Smooth muscle cell (in vitro differentiated cells): ENCODE results near the gene CELF2. TPM values are rescaled to one million over a fixed set of nuclear protein-coding genes. Genes with fewer than 3 reads are reported as not detected.
A peak's percentile ranks its signal among the peaks of the same experiment; 100 is the strongest.

Experiments
- DNase-seq: peaks from one replicate; lab custom pipeline; 2025; ENCODE audit not compliant: unreplicated experiment; lab: John Stamatoyannopoulos, UW
- H2AFZ ChIP-seq: fragments of 200-600 bp; sonication (generic); 2 replicates; pipeline ENCODE4 v1.6.0; 2016; ENCODE audit warnings: antibody characterized with exemption, low read depth, mild to moderate bottlenecking
- H3F3A ChIP-seq: fragments of 200-600 bp; sonication (generic); 2 replicates; pipeline ENCODE4 v1.6.0; 2017; ENCODE audit warnings: antibody characterized with exemption, low read depth
- H3K27ac ChIP-seq: fragments of 200-600 bp; sonication (generic); 2 replicates; pipeline ENCODE4 v1.5.1; 2016; ENCODE audit warnings: low read depth, mild to moderate bottlenecking
- H3K27me3 ChIP-seq: fragments of 200-600 bp; sonication (generic); 2 replicates; pipeline ENCODE4 v1.6.1; 2016; ENCODE audit warnings: low read depth, mild to moderate bottlenecking
- H3K36me3 ChIP-seq: fragments of 200-600 bp; sonication (generic); 2 replicates; pipeline ENCODE4 v1.5.1; 2016; ENCODE audit warnings: low read depth
- H3K4me1 ChIP-seq: fragments of 200-600 bp; sonication (generic); 2 replicates; pipeline ENCODE4 v1.5.1; 2016; ENCODE audit warnings: low read depth
- H3K4me2 ChIP-seq: fragments of 200-600 bp; sonication (generic); 2 replicates; pipeline ENCODE4 v1.6.0; 2016; ENCODE audit warnings: mild to moderate bottlenecking
- H3K4me3 ChIP-seq: fragments of 200-600 bp; sonication (generic); 2 replicates; pipeline ENCODE4 v1.5.1; 2016; ENCODE audit warnings: mild to moderate bottlenecking
- H3K79me2 ChIP-seq: fragments of 200-600 bp; sonication (generic); 2 replicates; pipeline ENCODE4 v1.6.0; 2016; ENCODE audit warnings: low read depth, mild to moderate bottlenecking
- H3K9ac ChIP-seq: fragments of 200-600 bp; sonication (generic); 2 replicates; pipeline ENCODE4 v1.6.0; 2016; ENCODE audit warnings: low read depth
- H3K9me3 ChIP-seq: fragments of 200-600 bp; sonication (generic); replicated peaks from 2 replicates; pipeline ENCODE4 v1.5.1; 2016; ENCODE audit warnings: low read depth
- H4K20me1 ChIP-seq: fragments of 200-600 bp; sonication (generic); 2 replicates; pipeline ENCODE4 v1.6.0; 2016; ENCODE audit warnings: low read depth
- CTCF ChIP-seq: fragments of 200-600 bp; sonication (generic); IDR thresholded peaks from 2 replicates; pipeline ENCODE4 v1.5.1; 2017; ENCODE audit warnings: borderline replicate concordance, mild to moderate bottlenecking, antibody characterized with exemption; ENCODE audit not compliant: insufficient read depth, poor library complexity, severe bottlenecking
- WGBS: methylation state at CpG from one replicate; pipeline ENCODE4 v1.1.7; 2016; ENCODE audit warnings: low lambda C conversion rate; 5-methylcytosine and 5-hydroxymethylcytosine counted together
- polyA plus RNA-seq: library from polyadenylated mRNA; unstranded; fragments of >200 nt; fragmentation: Nextera tagmentation; extraction: Ambion mirVana; gene quantifications from 2 replicates; pipeline ENCODE4 v1.2.1, GENCODE V29; 2016
- total RNA-seq: library from RNA; depleted of rRNA; stranded (reverse); fragments of >200 nt; gene quantifications from 2 replicates; pipeline ENCODE4 v1.2.3, GENCODE V29; 2014

Gene CELF2
- total and polyA plus RNA-seq, 2 experiments from 2014 or later = 3.0 to 4.7 TPM

GRCh38 chr10:11026773-11027172 is 9.1 kb downstream of the CELF2 start:
- no peaks in the 10 kb centered on the region for H3K36me3 ChIP-seq
- H3K4me3 ChIP-seq = no peak overlapping the region
- no peak overlapping the region for H3K27ac ChIP-seq
- H3F3A ChIP-seq = no peaks in the 10 kb centered on the region
- 65% methylated on average over 7 of the region's 7 CpGs for WGBS
- H3K4me1 ChIP-seq = peaks cover 3% of the 10 kb centered on the region
- no peak overlapping the region for H3K4me2 ChIP-seq
- H3K9ac ChIP-seq = no peak overlapping the region
- no peaks in the 10 kb centered on the region for H4K20me1 ChIP-seq
- no peaks in the 10 kb centered on the region for H3K79me2 ChIP-seq
- H3K27me3 ChIP-seq = peaks cover 21% of the 10 kb centered on the region
- no peaks in the 10 kb centered on the region for H3K9me3 ChIP-seq
- DNase-seq = no peak
- H2AFZ ChIP-seq = no peak overlapping the region
- TF ChIP-seq CTCF = no peak

- H3K27ac ChIP-seq = no peak overlapping the region
- H3K4me3 ChIP-seq = no peak overlapping the region
- no peaks in the 10 kb centered on the region for H3F3A ChIP-seq
- WGBS = 75% methylated on average over 7 of the region's 7 CpGs
- peak overlapping the region; percentile 47 for H3K4me2 ChIP-seq
- H4K20me1 ChIP-seq = no peaks in the 10 kb centered on the region
- H3K36me3 ChIP-seq = no peaks in the 10 kb centered on the region
- H2AFZ ChIP-seq = no peak overlapping the region
- DNase-seq = no peak
- H3K79me2 ChIP-seq = no peaks in the 10 kb centered on the region
- no peaks in the 10 kb centered on the region for H3K9me3 ChIP-seq
- H3K4me1 ChIP-seq = peaks cover 4% of the 10 kb centered on the region
- H3K27me3 ChIP-seq = no peaks in the 10 kb centered on the region
- H3K9ac ChIP-seq = no peak overlapping the region
- no peak for TF ChIP-seq CTCF
Measured at GRCh38 chr10:11034762-11035161, 17.1 kb downstream of the CELF2 start.

- peaks cover 4% of the 10 kb centered on the region for H3K4me1 ChIP-seq
- no peak overlapping the region for H2AFZ ChIP-seq
- no peaks in the 10 kb centered on the region for H4K20me1 ChIP-seq
- no peaks in the 10 kb centered on the region for H3K79me2 ChIP-seq
- 28% methylated on average over 4 of the region's 4 CpGs for WGBS
- H3K36me3 ChIP-seq = no peaks in the 10 kb centered on the region
- TF ChIP-seq CTCF = no peak
- DNase-seq = no peak
- H3K27me3 ChIP-seq = no peaks in the 10 kb centered on the region
- H3K4me3 ChIP-seq = no peak overlapping the region
- H3F3A ChIP-seq = no peaks in the 10 kb centered on the region
- no peaks in the 10 kb centered on the region for H3K9me3 ChIP-seq
- no peak overlapping the region for H3K27ac ChIP-seq
- H3K4me2 ChIP-seq = peak overlapping the region; percentile 47
- no peak overlapping the region for H3K9ac ChIP-seq
Measured at GRCh38 chr10:11035301-11035991, 17.8 kb downstream of the CELF2 start.
